IPS-NIHi7 (cell line): ENCODE results near the gene RRAD.
A peak's percentile ranks its signal among the peaks of the same experiment; 100 is the strongest.
"Not testable (repeated sequence)": the region's sequence is repeated elsewhere in the genome, so short reads cannot be mapped to it uniquely, and the experiment has no call there.

ENCODE experiments used
- DNase-seq: peaks from one replicate; pipeline ENCODE4 v3.0.0; 2012; ENCODE audit warnings: mixed read lengths; ENCODE audit errors: extremely low spot score

The RRAD gene

GRCh38 chr16:66900721-66901441 is 24.5 kb downstream of the RRAD start:
- DNase-seq = no peak

GRCh38 chr16:66899945-66900710 is 25.2 kb downstream of the RRAD start:
- peak; percentile 56 for DNase-seq

GRCh38 chr16:66899310-66899944 is 25.9 kb downstream of the RRAD start:
- no peak for DNase-seq

GRCh38 chr16:66898933-66899309 is 26.4 kb downstream of the RRAD start:
- no peak for DNase-seq

- no peak for DNase-seq
Observed at GRCh38 chr16:66898207-66898606, 27.1 kb downstream of the RRAD start.

GRCh38 chr16:66896682-66897081 is 28.7 kb downstream of the RRAD start:
- DNase-seq = not testable (repeated sequence)

- DNase-seq = no peak
Observed at GRCh38 chr16:66895999-66896398, 29.3 kb downstream of the RRAD start.

GRCh38 chr16:66895689-66895979 is 29.7 kb downstream of the RRAD start:
- DNase-seq = no peak

GRCh38 chr16:66894948-66895688 is 30.2 kb downstream of the RRAD start:
- peak; percentile 76 for DNase-seq

GRCh38 chr16:66894055-66894454 is 31.3 kb downstream of the RRAD start:
- DNase-seq = no peak

- DNase-seq = no peak
Observed at GRCh38 chr16:66891797-66892196, 33.5 kb downstream of the RRAD start.

GRCh38 chr16:66891360-66891759 is 34.0 kb downstream of the RRAD start:
- DNase-seq = no peak

GRCh38 chr16:66890799-66891198 is 34.5 kb downstream of the RRAD start:
- DNase-seq = no peak

- no peak for DNase-seq
Observed at GRCh38 chr16:66889622-66890021, 35.7 kb downstream of the RRAD start.

GRCh38 chr16:66888647-66889615 is 36.4 kb downstream of the RRAD start:
- no peak for DNase-seq

GRCh38 chr16:66886914-66887313 is 38.4 kb downstream of the RRAD start:
- DNase-seq = no peak

GRCh38 chr16:66886321-66886720 is 39.0 kb downstream of the RRAD start:
- no peak for DNase-seq

- DNase-seq = no peak
Observed at GRCh38 chr16:66885491-66885890, 39.8 kb downstream of the RRAD start.

- DNase-seq = no peak
Observed at GRCh38 chr16:66882702-66883101, 42.6 kb downstream of the RRAD start.

GRCh38 chr16:66881964-66882508 is 43.3 kb downstream of the RRAD start:
- no peak for DNase-seq

GRCh38 chr16:66881560-66881959 is 43.8 kb downstream of the RRAD start:
- no peak for DNase-seq
